GM12878 (cell line): ENCODE measurements around the gene PPP4C. TPM values are rescaled to one million over a fixed set of nuclear protein-coding genes. Genes with fewer than 3 reads are reported as not detected.

Experiments used
- BHLHE40 ChIP-seq, 2 experiments: fragments of 450-650 bp in 1 of 2; IDR thresholded peaks; 2 replicates each; pipeline ENCODE4 v1.6.1; 2011 to 2017; ENCODE audit warnings: low read depth in 2 of 2, borderline replicate concordance in 1 of 2, improper control_type of control experiment in 1 of 2, low read length in 1 of 2, mild to moderate bottlenecking in 1 of 2
- CBFB ChIP-seq: IDR thresholded peaks from 2 replicates; pipeline ENCODE4 v1.6.1; 2016; ENCODE audit warnings: antibody characterized with exemption, low read depth
- DPF2 ChIP-seq: fragments of 450-650 bp; IDR thresholded peaks from 2 replicates; pipeline ENCODE4 v1.6.1; 2017; ENCODE audit warnings: mild to moderate bottlenecking
- HDGF ChIP-seq: fragments of 450-650 bp; IDR thresholded peaks from 2 replicates; pipeline ENCODE4 v1.6.1; 2016; ENCODE audit warnings: antibody characterized with exemption
- IKZF1 ChIP-seq: fragments of 450-650 bp; conservative IDR thresholded peaks from 2 replicates; pipeline ENCODE4 v1.6.1; 2017; ENCODE audit warnings: antibody characterized with exemption, mild to moderate bottlenecking
- LARP7 ChIP-seq: fragments of 450-650 bp; IDR thresholded peaks from 2 replicates; pipeline ENCODE4 v1.6.1; 2017; ENCODE audit warnings: mild to moderate bottlenecking
- MLLT1 ChIP-seq: fragments of 450-650 bp; IDR thresholded peaks from 2 replicates; pipeline ENCODE4 v1.6.1; 2016; ENCODE audit warnings: mild to moderate bottlenecking
- NBN ChIP-seq: fragments of 450-650 bp; IDR thresholded peaks from 2 replicates; pipeline ENCODE4 v1.6.1; 2016
- NFXL1 ChIP-seq: fragments of 450-650 bp; IDR thresholded peaks from 2 replicates; pipeline ENCODE4 v1.6.1; 2017; ENCODE audit warnings: antibody characterized with exemption, mild to moderate bottlenecking, borderline replicate concordance
- NKRF ChIP-seq: fragments of 450-650 bp; conservative IDR thresholded peaks from 2 replicates; pipeline ENCODE4 v1.6.1; 2017; ENCODE audit warnings: mild to moderate bottlenecking, moderate library complexity
- POLR2AphosphoS5 ChIP-seq: IDR thresholded peaks from 2 replicates; pipeline ENCODE4 v1.6.1; 2011; ENCODE audit warnings: mild to moderate bottlenecking, low read length, inconsistent platforms
- RAD21 ChIP-seq: IDR thresholded peaks from 2 replicates; pipeline ENCODE4 v1.6.1; 2011; ENCODE audit warnings: mild to moderate bottlenecking, low read depth, low read length, moderate library complexity; ENCODE audit not compliant: insufficient read depth
- RUNX3 ChIP-seq: IDR thresholded peaks from 2 replicates; pipeline ENCODE4 v1.6.1; 2012; ENCODE audit warnings: low read length, inconsistent platforms
- SIX5 ChIP-seq: IDR thresholded peaks from 2 replicates; pipeline ENCODE4 v1.6.1; 2011; ENCODE audit warnings: mild to moderate bottlenecking, low read depth, low read length, moderate library complexity; ENCODE audit not compliant: severe bottlenecking
- SKIL ChIP-seq: fragments of 450-650 bp; IDR thresholded peaks from 2 replicates; pipeline ENCODE4 v1.6.1; 2017; ENCODE audit warnings: mild to moderate bottlenecking, low read depth, inconsistent platforms; ENCODE audit not compliant: poor library complexity, severe bottlenecking
- SMAD5 ChIP-seq: IDR thresholded peaks from 2 replicates; pipeline ENCODE4 v1.6.1; 2016; ENCODE audit warnings: antibody characterized with exemption, low read depth
- SUPT20H ChIP-seq: IDR thresholded peaks from 2 replicates; pipeline ENCODE4 v1.6.1; 2011; ENCODE audit warnings: low read depth, mild to moderate bottlenecking, low read length, moderate library complexity, borderline replicate concordance; ENCODE audit not compliant: control insufficient read depth
- TCF12 ChIP-seq: IDR thresholded peaks from 2 replicates; pipeline ENCODE4 v1.6.1; 2011; ENCODE audit warnings: low read depth, mild to moderate bottlenecking, low read length
- ZNF274 ChIP-seq: IDR thresholded peaks from one replicate; pipeline ENCODE4 v1.8.0; 2011; ENCODE audit not compliant: insufficient read length, insufficient read depth
- polyA plus RNA-seq, 11 experiments: library from polyadenylated mRNA; depleted of rRNA in 4 of 11; unstranded in 6 of 11; stranded (reverse) in 5 of 11; fragments of >200 nt; fragmentation: Nextera tagmentation in 4 of 11; fragmentation: Illumina TruSeq in 1 of 11; extraction: Ambion mirVana in 4 of 11; extraction: Trizol in 1 of 11; gene quantifications; 1 replicate in 1 of 11; 2 replicates in 10 of 11; pipeline versions ENCODE4 v1.2.1 to v1.2.3, GENCODE V29; 2011 to 2016; ENCODE audit warnings: inconsistent platforms in 2 of 11, missing spikeins in 2 of 11, low read depth in 1 of 11
- total RNA-seq, 4 experiments: library from RNA; depleted of rRNA in 3 of 4; stranded (reverse); fragments of >200 nt in 3 of 4; fragmentation: Illumina TruSeq in 1 of 4; extraction: Trizol in 1 of 4; gene quantifications; 2 replicates each; pipeline versions ENCODE4 v1.2.1 to v1.2.3, GENCODE V29; 2013 to 2021

The PPP4C gene
- total and polyA plus RNA-seq, 10 of the 15 experiments (the other 5 are each of a cell fraction or from before 2014, with no cell fraction given), result 2.7 to 240 (median 124) TPM

- TF ChIP-seq MLLT1 (peak; percentile 57; the same call in 1 of the 2 replicates), RUNX3 (peak; percentile 74), RAD21 (peak; percentile 34; the same call in 1 of the 2 replicates), HDGF (peak; percentile 86; the same call in 1 of the 2 replicates), NKRF (0 out of 2 replicates have a peak, but pooled peaks have one; percentile 70), DPF2 (peak; percentile 52; the same call in 1 of the 2 replicates), TCF12 (peak; percentile 8; the same call in 1 of the 2 replicates), NFXL1 (peak; percentile 96), ZNF274 (no peak), BHLHE40 (IDR thresholded peaks at IDR 0.05; ENCODE audit: borderline replicate concordance in 1 of 2, low read depth in 2 of 2, low read length in 1 of 2) (peak in 1 of 2 experiments; percentile 61; a peak in 1 of 4 replicates), POLR2AphosphoS5 (peak; percentile 81; the same call in 1 of the 2 replicates), SKIL (peak; percentile 60), IKZF1 (peak; percentile 64), NBN (peak; percentile 76), CBFB (peak; percentile 34; the same call in 1 of the 2 replicates), SIX5 (no peak), LARP7 (0 out of 2 replicates have a peak, but pooled peaks have one; percentile 44), SUPT20H (no peak), SMAD5 (peak; percentile 69)
These were observed 11.7 kb upstream of the PPP4C start (continued) for GRCh38 chr16:30063893-30064728.
